NCI-H1048 (cell line): ENCODE data around the gene PPP2R2B.

Source experiments
- DNase-seq: peaks from one replicate; lab custom pipeline; 2025; lab: John Stamatoyannopoulos, UW

The PPP2R2B gene

GRCh38 chr5:146884066-146884626 is 5.6 kb upstream of the PPP2R2B start:
- DNase-seq = no peak

GRCh38 chr5:146883511-146883910 is 5.0 kb upstream of the PPP2R2B start:
- DNase-seq = no peak

- no peak for DNase-seq
Observed at GRCh38 chr5:146880966-146881365, 2.4 kb upstream of the PPP2R2B start.

- no peak for DNase-seq
Observed at GRCh38 chr5:146877783-146878475, 628 bp downstream of the PPP2R2B start.

GRCh38 chr5:146877178-146877681 is 1.3 kb downstream of the PPP2R2B start:
- DNase-seq = no peak

GRCh38 chr5:146873186-146873917 is 5.2 kb downstream of the PPP2R2B start:
- DNase-seq = no peak

- DNase-seq = no peak
Observed at GRCh38 chr5:146872188-146872587, 6.4 kb downstream of the PPP2R2B start.

GRCh38 chr5:146867996-146868708 is 10.4 kb downstream of the PPP2R2B start:
- no peak for DNase-seq

GRCh38 chr5:146866263-146866662 is 12.3 kb downstream of the PPP2R2B start:
- DNase-seq = no peak

GRCh38 chr5:146862641-146863040 is 15.9 kb downstream of the PPP2R2B start:
- no peak for DNase-seq

- DNase-seq = no peak
Observed at GRCh38 chr5:146860213-146860893, 18.2 kb downstream of the PPP2R2B start.

GRCh38 chr5:146852089-146852488 is 26.5 kb downstream of the PPP2R2B start:
- no peak for DNase-seq

- DNase-seq = no peak
Observed at GRCh38 chr5:146851133-146851532, 27.4 kb downstream of the PPP2R2B start.

- DNase-seq = no peak
Observed at GRCh38 chr5:146849694-146850303, 28.8 kb downstream of the PPP2R2B start.

GRCh38 chr5:146848133-146848532 is 30.4 kb downstream of the PPP2R2B start:
- no peak for DNase-seq

GRCh38 chr5:146840016-146840415 is 38.5 kb downstream of the PPP2R2B start:
- no peak for DNase-seq

- DNase-seq = no peak
Observed at GRCh38 chr5:146836226-146836842, 42.2 kb downstream of the PPP2R2B start.

- DNase-seq = no peak
Observed at GRCh38 chr5:146832985-146833732, 45.4 kb downstream of the PPP2R2B start.

GRCh38 chr5:146828385-146828784 is 50.2 kb downstream of the PPP2R2B start:
- DNase-seq = no peak

GRCh38 chr5:146827901-146828300 is 50.7 kb downstream of the PPP2R2B start:
- no peak for DNase-seq
